ENCODE measurements around the gene DNPEP. TPM values are rescaled to one million over a fixed set of nuclear protein-coding genes. Genes with fewer than 3 reads are reported as not detected.
"Not testable (repeated sequence)": the region's sequence is repeated elsewhere in the genome, so short reads cannot be mapped to it uniquely, and the experiment has no call there.

Gene DNPEP
- total RNA-seq, 2 experiments from 2014 or later = 40.1 to 44.4 TPM

DNA sequence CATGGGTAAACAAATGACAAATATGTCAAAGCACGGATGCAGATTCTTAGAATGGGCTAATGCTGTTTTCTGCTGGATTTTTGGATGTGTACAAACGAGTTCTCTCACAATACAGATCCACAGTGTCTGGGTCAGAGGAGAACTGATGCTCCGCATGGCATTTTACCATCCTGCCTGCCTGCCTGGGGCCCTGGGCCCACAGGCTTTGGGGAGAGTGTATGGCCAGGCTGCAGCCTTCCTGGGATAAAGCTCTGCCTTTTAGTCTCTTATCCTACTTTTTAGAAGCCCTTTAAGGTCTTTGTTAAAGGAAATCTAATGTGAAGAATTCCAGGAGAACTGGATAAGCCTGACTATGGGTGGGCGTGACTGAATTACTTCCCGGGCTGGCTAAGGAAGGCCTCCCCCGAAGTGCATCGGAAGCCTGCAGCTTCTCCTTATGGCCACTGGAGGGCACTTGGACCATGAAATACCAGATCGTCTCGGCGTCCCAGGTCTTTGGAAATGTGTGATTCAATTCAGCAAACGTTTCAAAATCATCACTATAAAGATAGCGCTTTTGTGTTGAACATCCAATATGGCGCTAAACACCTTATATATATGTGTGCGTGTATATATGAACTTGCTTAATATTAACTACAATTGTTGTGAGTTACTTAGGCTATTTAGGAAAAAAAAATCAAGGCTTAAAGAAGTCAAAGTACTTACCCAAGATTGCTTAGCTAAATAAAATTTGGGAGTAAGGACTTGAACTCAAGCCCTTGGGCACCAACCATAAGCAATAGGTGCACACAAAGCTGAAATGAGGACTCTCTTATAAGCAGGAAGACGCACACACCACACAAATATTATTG is 15.2 kb upstream of the DNPEP start:
- Mint-ChIP-seq H3K4me3 (no peak overlapping the region), H3K27ac (no peak overlapping the region), H3K4me1 (no peaks in the 10 kb centered on the region), H3K27me3 (peaks cover 10% of the 10 kb centered on the region), H3K36me3 (ENCODE audit: low read depth) (no peaks in the 10 kb centered on the region), H3K9me3 (no peaks in the 10 kb centered on the region)
- ChIA-PET POLR2A (interaction anchor here (0.6 to 0.9 kb wide), 3 partner anchors 14 to 160 kb away, joined by 3 read pairs; no protein-coding TSS in a partner anchor), CTCF (interaction anchor here (0.6 to 5.0 kb wide), 17 partner anchors 8 to 287 kb away, joined by 3 to 75 read pairs (median 4); partner anchors contain the start of genes DNPEP, GLB1L and GMPPA)
- peak; percentile 58 for DNase-seq

DNA sequence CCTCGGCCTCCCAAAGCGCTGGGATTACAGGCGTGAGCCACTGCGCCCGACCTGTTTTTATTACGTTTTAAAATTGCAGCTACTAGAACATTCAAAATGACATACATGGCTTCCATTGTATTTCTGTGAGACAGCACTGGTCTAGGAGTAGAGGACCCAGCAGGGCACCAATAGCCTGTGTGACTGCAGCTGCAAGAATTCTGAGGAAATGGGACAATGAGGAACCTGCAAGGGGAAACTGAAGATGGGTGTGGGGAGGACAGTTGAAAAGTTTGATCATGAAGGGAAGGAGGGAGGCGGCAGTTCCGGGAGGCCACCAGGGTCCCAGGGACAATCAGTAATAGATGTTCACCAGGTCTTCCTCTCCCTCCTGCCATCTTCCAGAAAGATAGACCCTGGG is 13.9 kb upstream of the DNPEP start:
- Mint-ChIP-seq H3K27me3 (peaks cover 8% of the 10 kb centered on the region), H3K27ac (no peak overlapping the region), H3K4me3 (no peak overlapping the region), H3K9me3 (no peaks in the 10 kb centered on the region), H3K36me3 (ENCODE audit: low read depth) (no peaks in the 10 kb centered on the region), H3K4me1 (peaks cover 6% of the 10 kb centered on the region)
- ChIA-PET CTCF (interaction anchor here (1.2 to 5.0 kb wide), 6 partner anchors 9 to 157 kb away, joined by 3 to 75 read pairs (median 6); partner anchors contain the start of genes DNPEP and GLB1L), POLR2A (interaction anchor here (0.7 kb wide), 1 partner anchor 14 kb away, joined by 3 read pairs; the partner anchor contains the start of gene DNPEP)
- DNase-seq = no peak

DNA sequence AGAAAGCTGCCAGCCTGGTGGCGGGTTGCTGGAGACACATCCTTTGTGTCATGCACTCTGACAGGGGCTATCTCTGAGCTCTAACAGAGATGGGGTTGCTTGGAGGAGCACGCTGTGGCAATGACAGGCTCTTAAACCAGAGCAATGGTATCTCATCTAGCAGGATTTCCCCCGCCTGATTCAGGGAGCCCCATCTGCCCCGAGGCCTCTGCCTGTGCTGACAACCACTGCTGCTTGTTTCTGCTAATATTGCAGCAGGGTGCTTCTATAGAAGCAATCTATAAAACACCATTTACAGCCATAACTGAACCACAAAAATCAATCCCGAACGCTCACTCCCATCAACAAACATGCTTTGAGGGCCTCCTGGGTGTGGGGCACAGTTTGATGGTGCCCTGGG is 12.8 kb upstream of the DNPEP start:
- no peak for DNase-seq
- POLR2A ChIA-PET = no interaction called here
- CTCF ChIA-PET = interaction anchor here (1.0 to 5.0 kb wide), 3 partner anchors 12 to 129 kb away, joined by 3 to 75 read pairs (median 27); partner anchors contain the start of gene DNPEP
- no peak overlapping the region for H3K27ac Mint-ChIP-seq
- no peaks in the 10 kb centered on the region for H3K9me3 Mint-ChIP-seq
- H3K36me3 Mint-ChIP-seq (ENCODE audit: low read depth) = no peaks in the 10 kb centered on the region
- peaks cover 7% of the 10 kb centered on the region for H3K27me3 Mint-ChIP-seq
- no peak overlapping the region for H3K4me3 Mint-ChIP-seq
- H3K4me1 Mint-ChIP-seq = peaks cover 6% of the 10 kb centered on the region

DNA sequence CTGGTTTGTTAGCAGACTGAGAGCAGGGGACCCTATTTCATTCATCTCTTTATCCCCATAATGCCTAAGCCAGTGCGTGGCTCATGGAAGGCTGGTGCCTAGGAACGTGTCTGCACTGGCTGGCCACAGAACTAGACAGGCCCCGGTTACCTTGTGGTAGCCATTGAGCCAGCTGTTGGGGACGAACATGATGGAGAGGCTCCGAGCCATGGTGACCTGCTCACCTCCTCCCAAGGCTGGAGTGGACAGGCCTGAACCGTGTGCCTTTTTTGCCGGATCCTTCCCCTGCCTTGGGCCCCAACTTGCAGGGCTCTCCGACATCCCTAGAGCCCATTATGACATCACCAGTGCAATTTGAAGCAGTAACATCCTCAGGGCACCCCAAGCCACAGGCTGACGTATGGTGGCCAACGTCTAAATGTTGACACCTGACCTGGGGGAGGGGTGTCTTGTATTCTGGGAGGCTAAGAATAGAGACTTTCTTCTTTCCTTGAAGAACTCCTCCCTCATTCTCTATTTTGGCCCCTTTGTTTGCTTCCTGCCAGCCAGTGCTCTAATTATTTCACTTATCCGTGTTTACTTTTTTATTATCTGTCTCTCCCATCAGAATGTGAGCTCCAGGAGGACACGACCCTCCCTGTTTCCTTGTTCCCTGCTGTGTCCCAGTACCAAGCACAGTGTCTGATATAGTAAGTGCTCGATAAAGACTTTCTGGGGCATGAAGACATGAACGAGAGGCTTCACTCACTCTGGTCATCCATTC is 12.2 kb upstream of the DNPEP start:
- CTCF ChIA-PET = interaction anchor here (1.0 to 3.9 kb wide), 3 partner anchors 11 to 131 kb away, joined by 3 to 27 read pairs (median 3); partner anchors contain the start of gene DNPEP
- Mint-ChIP-seq H3K9me3 (no peaks in the 10 kb centered on the region), H3K36me3 (ENCODE audit: low read depth) (no peaks in the 10 kb centered on the region), H3K4me3 (no peak overlapping the region), H3K27me3 (peaks cover 7% of the 10 kb centered on the region), H3K4me1 (peaks cover 6% of the 10 kb centered on the region), H3K27ac (no peak overlapping the region)
- POLR2A ChIA-PET = no interaction called here
- DNase-seq = no peak

DNA sequence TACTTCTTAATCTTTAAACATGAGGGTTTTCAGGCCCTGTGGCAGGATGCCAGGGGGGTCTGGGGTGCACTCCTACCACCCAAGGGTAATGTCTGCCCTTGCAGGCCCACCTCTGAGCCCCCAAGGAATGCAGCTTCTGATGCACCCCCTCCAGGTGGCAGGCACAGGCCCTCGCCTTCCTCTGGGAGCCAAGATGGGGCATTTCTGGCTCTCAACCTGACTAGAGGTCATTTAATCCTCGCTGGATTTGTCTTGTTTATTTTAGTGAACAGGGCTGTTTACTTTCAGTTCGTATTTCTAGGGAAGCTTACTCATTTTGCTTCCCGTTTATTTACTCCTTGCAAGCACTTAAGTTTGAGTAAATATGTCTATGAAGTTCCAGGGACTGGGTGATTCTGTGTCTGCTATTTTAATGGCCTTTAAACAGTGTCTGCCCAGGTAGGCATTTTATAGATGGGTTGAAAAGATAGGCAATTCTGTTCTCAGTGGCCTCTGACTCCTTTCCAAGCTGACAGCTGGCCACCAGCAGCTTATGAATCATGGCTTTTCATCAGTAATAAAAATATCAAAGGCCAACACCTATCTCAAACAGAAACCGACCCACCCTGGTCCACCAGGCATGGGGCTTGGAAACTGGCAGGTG is 11.1 kb upstream of the DNPEP start:
- DNase-seq = no peak
- ChIA-PET CTCF (interaction anchor here (1.2 kb wide), 1 partner anchor 132 kb away, joined by 3 read pairs; no protein-coding TSS in a partner anchor), POLR2A (interaction anchor here (1.9 kb wide), 1 partner anchor 11 kb away, joined by 6 read pairs; the partner anchor contains the start of gene DNPEP)
- H3K4me3 Mint-ChIP-seq = no peak overlapping the region
- H3K27ac Mint-ChIP-seq = no peak overlapping the region
- H3K4me1 Mint-ChIP-seq = peaks cover 6% of the 10 kb centered on the region
- H3K36me3 Mint-ChIP-seq (ENCODE audit: low read depth) = no peaks in the 10 kb centered on the region
- H3K27me3 Mint-ChIP-seq = peaks cover 7% of the 10 kb centered on the region
- H3K9me3 Mint-ChIP-seq = no peaks in the 10 kb centered on the region

DNA sequence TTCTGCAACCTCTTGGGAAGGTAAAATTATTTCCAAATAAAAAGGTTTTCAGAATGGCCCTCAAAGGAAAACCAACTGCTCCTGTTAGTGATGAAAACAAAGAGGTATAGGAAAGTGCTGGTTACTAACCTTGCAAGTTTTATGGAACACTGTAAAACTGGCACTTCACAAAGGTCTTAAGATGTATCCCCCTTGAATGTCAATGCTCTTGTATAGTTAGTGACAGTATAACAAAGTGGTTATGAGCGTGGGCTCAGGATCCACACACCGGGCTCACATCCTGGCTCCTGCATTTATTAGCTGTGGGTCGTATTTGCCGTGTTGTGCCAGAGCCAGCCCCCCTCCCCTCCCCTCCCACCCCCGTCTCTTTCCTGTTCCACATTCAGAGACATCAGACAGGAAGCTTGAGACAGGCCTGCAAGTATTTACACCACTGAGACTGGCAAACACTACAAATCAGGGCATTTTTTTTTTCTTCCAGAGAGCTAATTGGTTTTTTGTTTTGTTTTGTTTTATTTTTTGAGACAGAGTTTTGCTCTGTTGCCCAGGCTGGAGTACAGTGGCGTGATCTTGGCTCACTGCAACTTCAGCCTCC is 9.2 kb upstream of the DNPEP start:
- ChIA-PET POLR2A (no interaction called here), CTCF (interaction anchor here (1.6 kb wide), 1 partner anchor 102 kb away, joined by 3 read pairs; the partner anchor contains the start of gene GMPPA)
- Mint-ChIP-seq H3K4me3 (no peak overlapping the region), H3K27ac (no peak overlapping the region), H3K9me3 (no peaks in the 10 kb centered on the region), H3K4me1 (peaks cover 6% of the 10 kb centered on the region), H3K27me3 (peaks cover 4% of the 10 kb centered on the region), H3K36me3 (ENCODE audit: low read depth) (no peaks in the 10 kb centered on the region)
- no peak for DNase-seq

DNA sequence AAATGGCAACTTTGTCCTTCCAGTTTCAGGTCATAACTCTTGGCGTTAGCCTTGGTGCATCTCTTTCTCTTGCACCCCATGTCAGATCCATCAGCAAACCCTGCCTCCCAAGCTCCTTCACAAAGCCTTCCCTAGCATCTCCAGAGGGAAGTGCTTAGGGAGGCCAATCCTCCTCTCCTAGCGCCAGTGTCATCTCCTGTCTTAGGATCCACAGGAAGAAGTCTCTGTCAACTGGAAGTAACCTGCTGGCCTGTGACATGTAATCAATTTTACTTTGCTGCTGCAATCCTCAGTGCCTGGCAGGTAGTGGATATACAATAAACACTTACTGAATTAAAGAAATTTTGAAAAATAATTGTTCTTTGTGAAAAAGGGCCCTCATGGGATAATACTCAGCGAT is 7.9 kb upstream of the DNPEP start:
- CTCF ChIA-PET = no interaction called here
- POLR2A ChIA-PET = no interaction called here

DNA sequence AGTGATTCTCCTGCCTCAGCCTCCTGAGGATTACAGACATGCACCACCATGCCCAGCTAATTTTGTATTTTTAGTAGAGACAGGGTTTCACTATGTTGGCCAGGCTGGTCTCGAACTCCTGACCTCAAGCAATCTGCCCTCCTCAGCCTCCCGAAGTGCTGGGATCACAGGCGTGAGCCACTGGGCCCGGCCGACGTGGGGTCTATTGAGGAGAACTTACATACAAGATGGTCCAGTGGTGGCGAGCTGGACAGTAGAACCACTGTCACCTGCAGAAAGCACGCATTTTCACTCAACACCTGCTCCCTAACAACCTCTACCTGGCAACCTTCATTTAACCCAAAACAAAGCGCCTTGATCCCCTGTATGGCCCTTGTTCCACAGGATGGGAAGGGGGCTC is 7.3 kb upstream of the DNPEP start:
- DNase-seq; POLR2A ChIA-PET; H3K36me3 Mint-ChIP-seq (ENCODE audit: low read depth); H3K27me3 Mint-ChIP-seq; H3K4me1 Mint-ChIP-seq; H3K27ac Mint-ChIP-seq; CTCF ChIA-PET; H3K9me3 Mint-ChIP-seq; H3K4me3 Mint-ChIP-seq: not testable (repeated sequence)

More for the DNA sequence above, 7.9 kb upstream of the DNPEP start:
- Mint-ChIP-seq H3K4me1 (peaks cover 6% of the 10 kb centered on the region), H3K4me3 (no peak overlapping the region), H3K9me3 (no peaks in the 10 kb centered on the region), H3K27ac (no peak overlapping the region), H3K36me3 (ENCODE audit: low read depth) (no peaks in the 10 kb centered on the region), H3K27me3 (peaks cover 9% of the 10 kb centered on the region)
- no peak for DNase-seq

DNA sequence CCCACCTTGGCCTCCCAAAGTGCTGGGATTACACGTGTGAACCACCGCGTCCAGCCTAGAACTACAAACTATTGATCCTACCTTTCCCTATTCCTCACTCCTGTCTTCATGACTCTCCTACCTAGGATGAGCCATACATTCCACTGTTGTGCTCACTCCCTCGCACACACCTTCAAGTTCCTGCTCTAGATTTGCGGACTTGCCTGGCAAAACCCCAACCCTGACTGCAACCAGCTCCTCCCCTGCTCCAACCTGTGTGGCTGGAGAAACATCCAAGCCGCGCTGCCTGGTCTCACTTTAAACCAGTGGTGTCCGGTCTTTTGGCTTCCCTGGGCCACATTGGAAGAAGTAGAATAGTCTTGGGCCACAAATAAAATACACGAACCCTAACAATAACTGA is 5.0 kb upstream of the DNPEP start:
- no peak for DNase-seq
- Mint-ChIP-seq H3K4me3 (no peak overlapping the region), H3K27ac (no peak overlapping the region), H3K4me1 (peaks cover 11% of the 10 kb centered on the region), H3K9me3 (no peaks in the 10 kb centered on the region), H3K27me3 (peaks cover 9% of the 10 kb centered on the region), H3K36me3 (ENCODE audit: low read depth) (no peaks in the 10 kb centered on the region)
- ChIA-PET CTCF (interaction anchor here (1.2 to 3.4 kb wide), 3 partner anchors 10 to 138 kb away, joined by 4 to 22 read pairs (median 8); no protein-coding TSS in a partner anchor), POLR2A (no interaction called here)

DNA sequence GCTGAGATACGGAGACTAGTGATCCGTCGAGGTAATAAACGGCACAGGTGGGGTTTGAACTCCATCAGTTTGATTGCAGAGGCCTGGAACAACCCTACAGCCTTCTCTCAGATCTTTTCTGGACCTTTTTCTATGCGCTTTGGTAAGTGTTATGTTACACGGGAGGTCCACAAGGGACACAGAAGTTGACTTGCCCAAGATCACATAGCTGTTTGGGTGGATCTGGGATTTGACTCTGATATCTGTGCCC is 1.1 kb upstream of the DNPEP start:
- peaks cover 9% of the 10 kb centered on the region for H3K27me3 Mint-ChIP-seq

DNA sequence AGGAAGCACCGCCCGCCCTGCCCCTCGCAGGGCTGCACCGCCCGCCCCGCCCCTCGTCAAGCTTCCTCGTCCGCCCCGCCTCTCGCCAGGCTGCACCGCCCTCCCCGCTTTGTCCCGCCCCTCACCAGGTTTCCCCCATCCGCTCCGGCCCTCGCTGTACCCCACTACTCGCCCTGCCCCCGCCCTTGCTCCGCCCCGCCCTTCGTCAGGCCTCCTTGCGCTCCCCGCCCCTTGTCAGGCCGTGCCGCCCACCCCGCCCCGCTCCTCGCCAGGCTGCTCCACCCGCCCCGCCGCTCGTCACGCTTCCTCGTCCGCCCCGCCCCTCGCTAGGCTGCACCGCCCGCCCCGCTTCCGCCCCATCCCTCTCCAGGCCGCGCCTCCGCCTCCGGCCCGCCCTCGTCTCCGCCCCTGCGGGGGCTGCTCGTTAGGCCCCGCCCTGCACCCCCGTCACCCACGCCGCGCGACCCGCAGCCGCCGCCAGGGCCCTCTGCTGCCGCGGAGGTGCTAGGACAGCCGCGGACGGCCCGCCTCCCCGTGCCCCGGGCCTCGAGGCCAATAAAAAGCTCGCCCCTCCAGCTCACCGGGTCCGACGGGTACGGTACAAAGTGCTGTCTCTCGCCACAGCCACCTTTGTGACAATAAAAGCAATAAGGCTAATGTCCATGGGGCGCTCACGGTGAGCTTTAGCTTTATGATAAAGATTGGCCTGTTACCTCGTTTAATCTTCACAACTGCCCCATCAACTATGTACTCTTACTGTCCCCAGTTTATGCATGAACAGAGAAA is 602 bp upstream of the DNPEP start:
- CTCF ChIA-PET = interaction anchor here (0.6 to 3.5 kb wide), 17 partner anchors 14 to 678 kb away, joined by 3 to 27 read pairs (median 4); partner anchors contain the start of genes CHPF, DNAJB2, GMPPA and TTLL4
- Mint-ChIP-seq H3K4me1 (peaks cover 16% of the 10 kb centered on the region), H3K36me3 (ENCODE audit: low read depth) (peaks cover 21% of the 10 kb centered on the region), H3K27ac (peak overlapping the region; percentile 67), H3K27me3 (peaks cover 9% of the 10 kb centered on the region), H3K9me3 (no peaks in the 10 kb centered on the region), H3K4me3 (peak overlapping the region; percentile 70)
- POLR2A ChIA-PET = interaction anchor here (0.8 to 3.5 kb wide), 12 partner anchors 10 to 212 kb away, joined by 3 to 17 read pairs (median 4); partner anchors contain the start of genes CNPPD1, DNAJB2, GLB1L and GMPPA
- DNase-seq = peak; percentile 98

More for the DNA sequence above, 1.1 kb upstream of the DNPEP start:
- Mint-ChIP-seq H3K4me1 (peaks cover 16% of the 10 kb centered on the region), H3K9me3 (no peaks in the 10 kb centered on the region), H3K27ac (peak overlapping the region; percentile 66), H3K4me3 (peak overlapping the region; percentile 70), H3K36me3 (ENCODE audit: low read depth) (peaks cover 16% of the 10 kb centered on the region)
- ChIA-PET POLR2A (interaction anchor here (1.1 to 3.5 kb wide), 6 partner anchors 10 to 135 kb away, joined by 3 to 17 read pairs (median 7); partner anchors contain the start of genes DNAJB2, GMPPA, TUBA4A and TUBA4B), CTCF (interaction anchor here (0.6 to 3.5 kb wide), 14 partner anchors 13 to 678 kb away, joined by 3 to 27 read pairs (median 4); partner anchors contain the start of genes CHPF, DNAJB2, GMPPA and TTLL4)
- no peak for DNase-seq
